ENCODE measurements around the gene TMEM30B. TPM values are rescaled to one million over a fixed set of nuclear protein-coding genes. Genes with fewer than 3 reads are reported as not detected.

TMEM30B gene
- total and polyA plus RNA-seq, 2 of the 4 experiments (the other 2 are of a cell fraction) = 0.03 TPM; not detected in 1

DNA sequence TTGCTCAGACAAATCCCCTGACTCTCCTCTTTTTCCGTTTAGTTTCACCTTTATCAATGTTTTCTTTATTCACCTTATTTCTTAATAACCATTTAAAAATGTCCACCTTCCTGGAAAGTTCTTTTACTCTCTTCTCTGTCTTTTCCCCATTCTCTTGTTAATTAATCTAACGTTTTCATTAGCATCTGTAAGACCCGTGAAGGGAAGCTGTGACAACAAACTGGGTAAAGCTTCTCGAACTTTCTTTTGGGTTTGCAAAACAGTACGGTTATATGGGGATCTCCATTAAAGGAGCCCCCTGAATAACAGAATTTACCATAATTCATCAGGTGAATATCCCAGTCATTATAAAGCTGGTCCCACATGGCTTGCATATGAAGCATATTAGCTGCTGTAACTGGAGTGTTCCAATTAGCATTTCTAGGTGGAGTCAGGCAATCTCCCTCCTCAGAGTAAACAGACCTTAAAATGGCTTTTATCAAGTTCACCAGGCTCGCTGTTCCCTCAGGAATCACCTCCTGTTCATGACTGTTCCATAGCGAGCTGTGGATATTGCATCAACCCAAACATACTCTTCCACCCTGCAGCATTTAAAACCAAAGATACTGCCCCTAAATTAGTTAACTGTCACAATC is 42.4 kb downstream of the TMEM30B start:
- Histone ChIP-seq H3K56ac (ENCODE audit: extremely low read depth, insufficient read depth, low read length) (no peak overlapping the region), H2AK9ac (replicated peaks; ENCODE audit: low read depth, low read length, poor library complexity) (no peak overlapping the region), H3K4ac (ENCODE audit: low read depth, low read length) (no peak overlapping the region), H4K20me1 (ENCODE audit: insufficient read depth, low read length) (no peaks in the 10 kb centered on the region), H3K4me3 (ENCODE audit: insufficient read depth, low read depth, low read length) (no peak overlapping the region), H3K36me3 (ENCODE audit: control insufficient read depth, insufficient read depth, low read length) (no peaks in the 10 kb centered on the region), H3K27me3 (ENCODE audit: control insufficient read depth, insufficient read depth, low read length) (no peaks in the 10 kb centered on the region), H2BK5ac (ENCODE audit: low read depth, low read length, poor library complexity, severe bottlenecking) (no peak overlapping the region), H2BK120ac (ENCODE audit: low read depth, low read length) (no peak overlapping the region), H3K9ac (ENCODE audit: low read depth, low read length) (no peak overlapping the region), H3K18ac (ENCODE audit: low read depth, low read length) (no peak overlapping the region), H3K27ac (ENCODE audit: insufficient read depth, low read length) (no peak overlapping the region), H3K9me3 (ENCODE audit: control insufficient read depth, insufficient read depth, low read length) (peaks cover 15% of the 10 kb centered on the region), H3K14ac (replicated peaks; ENCODE audit: low read depth, low read length) (no peak overlapping the region), H2BK20ac (ENCODE audit: low read depth, low read length) (no peak overlapping the region), H4K91ac (ENCODE audit: insufficient read depth, low read depth, low read length) (no peak overlapping the region), H3K4me2 (ENCODE audit: low read depth, low read length) (no peak overlapping the region), H4K8ac (ENCODE audit: low read depth in 2 of 2, low read length in 2 of 2) (peak overlapping the region in 1 of 2 experiments; percentile 40; a peak in 1 of 4 replicates), H4K5ac (ENCODE audit: low read depth, low read length) (no peak overlapping the region), H3K4me1 (ENCODE audit: control insufficient read depth, insufficient read depth, low read length) (no peaks in the 10 kb centered on the region; the same call in 1 of the 2 replicates), H2BK15ac (ENCODE audit: low read depth, low read length) (no peak overlapping the region), H2AFZ (replicated peaks; ENCODE audit: low read length, poor library complexity) (no peak overlapping the region), H3K9me1 (ENCODE audit: insufficient read depth, low read length) (no peaks in the 10 kb centered on the region), H3K79me1 (ENCODE audit: low read depth in 1 of 2, low read length in 2 of 2) (no peaks in the 10 kb centered on the region), H3K23ac (ENCODE audit: low read depth, low read length) (no peak overlapping the region), H2AK5ac (ENCODE audit: low read depth, low read length) (no peak overlapping the region)
- ChIA-PET POLR2A (ENCODE audit: unreplicated experiment) (no interaction called here), CTCF (interaction anchor here (0.7 kb wide), 1 partner anchor 13 kb away, joined by 3 read pairs; no protein-coding TSS in a partner anchor)
- intact Hi-C loops (cut with micrococcal nuclease) = no loop called here
- no peak for ATAC-seq (ENCODE audit: low read depth)
- in situ Hi-C loops (cut with MboI; ENCODE audit: low sequenced_read_pairs) = no loop called here
- no peak for TF ChIP-seq FOS (IDR thresholded peaks at IDR 0.05; ENCODE audit: low read depth, low read length)
- TF ChIP-seq RFX5 (IDR thresholded peaks at IDR 0.05; ENCODE audit: low read depth, low read length) = no peak
- TF ChIP-seq, protein P1, sequence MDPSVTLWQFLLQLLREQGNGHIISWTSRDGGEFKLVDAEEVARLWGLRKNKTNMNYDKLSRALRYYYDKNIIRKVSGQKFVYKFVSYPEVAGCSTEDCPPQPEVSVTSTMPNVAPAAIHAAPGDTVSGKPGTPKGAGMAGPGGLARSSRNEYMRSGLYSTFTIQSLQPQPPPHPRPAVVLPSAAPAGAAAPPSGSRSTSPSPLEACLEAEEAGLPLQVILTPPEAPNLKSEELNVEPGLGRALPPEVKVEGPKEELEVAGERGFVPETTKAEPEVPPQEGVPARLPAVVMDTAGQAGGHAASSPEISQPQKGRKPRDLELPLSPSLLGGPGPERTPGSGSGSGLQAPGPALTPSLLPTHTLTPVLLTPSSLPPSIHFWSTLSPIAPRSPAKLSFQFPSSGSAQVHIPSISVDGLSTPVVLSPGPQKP (IDR thresholded peaks at IDR 0.05; ENCODE audit: borderline replicate concordance, low read depth, low read length) = no peak
- TF ChIP-seq MAZ (IDR thresholded peaks at IDR 0.05; ENCODE audit: borderline replicate concordance, low read depth, low read length) = no peak
- no TSS peak for BruUV-seq (replicated peaks)
- no CpG with 5 or more reads among the region's 7 CpGs for WGBS, 2 experiments (ENCODE audit: extremely low coverage in 2 of 2, insufficient read length in 1 of 2)
- no peak for DNase-seq
- dilution Hi-C loops (cut with HindIII; ENCODE audit: low sequenced_read_pairs, unreplicated experiment) = no loop called here

All from IMR-90 (cell line).